ENCODE results near the gene THRA. TPM values are rescaled to one million over a fixed set of nuclear protein-coding genes. Genes with fewer than 3 reads are reported as not detected.

The THRA gene
- total RNA-seq, 1 experiment from 2014 or later = 11.7 TPM

GRCh38 chr17:40027614-40028012 is 35.2 kb upstream of the THRA start:
- CTCF ChIA-PET = interaction anchor here (0.6 to 1.5 kb wide), 6 partner anchors 12 to 47 kb away, joined by 3 to 8 read pairs (median 4); partner anchors contain the start of genes CSF3, MED24 and PSMD3
- no peaks in the 10 kb centered on the region for H3K9me3 ChIP-seq (ENCODE audit: control insufficient read depth, insufficient read depth, low read depth, low read length)
- peaks cover 3% of the 10 kb centered on the region; the same call in 1 of the 2 replicates for H3K36me3 ChIP-seq (ENCODE audit: control insufficient read depth, insufficient read depth, low read length)
- H3K27ac ChIP-seq (ENCODE audit: low read length) = no peak overlapping the region
- ATAC-seq (peak; percentile 23; the same call in 1 of the 2 replicates), DNase-seq (ENCODE audit: low read depth, low spot score) (no peak)
- POLR2A ChIA-PET = no interaction called here
- in situ Hi-C loops (cut with HindIII; ENCODE audit: low pct_unique_long_range_greater_than_20kb, low sequenced_read_pairs) (no loop called here), intact Hi-C loops (cut with micrococcal nuclease; ENCODE audit: unreplicated experiment) (no loop called here)
- TF ChIP-seq CTCF (IDR thresholded peaks at IDR 0.05) = no peak
- TF ChIP-seq REST (IDR thresholded peaks at IDR 0.05; ENCODE audit: insufficient read depth in 1 of 2, low read depth in 2 of 2, low read length in 1 of 2) = no peak
- TF ChIP-seq POLR2AphosphoS5 (IDR thresholded peaks at IDR 0.05; ENCODE audit: low read depth, low read length) = no peak
- TF ChIP-seq SIN3A (IDR thresholded peaks at IDR 0.05; ENCODE audit: borderline replicate concordance, insufficient read depth, low read depth, low read length) = no peak
- TF ChIP-seq TCF7L2 (IDR thresholded peaks at IDR 0.05; ENCODE audit: low read depth, low read length) = no peak
- H3K27me3 ChIP-seq (ENCODE audit: control insufficient read depth, insufficient read depth, low read length) = no peaks in the 10 kb centered on the region
- BruUV-seq (replicated peaks) = no TSS peak
- no peak overlapping the region for H3K4me3 ChIP-seq (ENCODE audit: low read depth in 2 of 2, low read length in 2 of 2)
- no peaks in the 10 kb centered on the region for H3K4me1 ChIP-seq (ENCODE audit: control insufficient read depth, insufficient read depth, low read length)

- H3K36me3 ChIP-seq (ENCODE audit: control insufficient read depth, insufficient read depth, low read length) = peaks cover 3% of the 10 kb centered on the region; the same call in 1 of the 2 replicates
- BruUV-seq (replicated peaks) = no TSS peak
- ATAC-seq (no peak), DNase-seq (ENCODE audit: low read depth, low spot score) (no peak)
- H3K4me1 ChIP-seq (ENCODE audit: control insufficient read depth, insufficient read depth, low read length) = no peaks in the 10 kb centered on the region
- TF ChIP-seq CTCF (IDR thresholded peaks at IDR 0.05) (no peak), REST (IDR thresholded peaks at IDR 0.05; ENCODE audit: insufficient read depth in 1 of 2, low read depth in 2 of 2, low read length in 1 of 2) (no peak), SIN3A (IDR thresholded peaks at IDR 0.05; ENCODE audit: borderline replicate concordance, insufficient read depth, low read depth, low read length) (no peak), POLR2AphosphoS5 (IDR thresholded peaks at IDR 0.05; ENCODE audit: low read depth, low read length) (no peak), TCF7L2 (IDR thresholded peaks at IDR 0.05; ENCODE audit: low read depth, low read length) (no peak)
- no peak overlapping the region for H3K27ac ChIP-seq (ENCODE audit: low read length)
- H3K9me3 ChIP-seq (ENCODE audit: control insufficient read depth, insufficient read depth, low read depth, low read length) = no peaks in the 10 kb centered on the region
- POLR2A ChIA-PET = no interaction called here
- intact Hi-C loops (cut with micrococcal nuclease; ENCODE audit: unreplicated experiment) = no loop called here
- in situ Hi-C loops (cut with HindIII; ENCODE audit: low pct_unique_long_range_greater_than_20kb, low sequenced_read_pairs) = no loop called here
- CTCF ChIA-PET = interaction anchor here (1.5 kb wide), 1 partner anchor 13 kb away, joined by 5 read pairs; the partner anchor contains the start of gene CSF3
- no peaks in the 10 kb centered on the region for H3K27me3 ChIP-seq (ENCODE audit: control insufficient read depth, insufficient read depth, low read length)
- no peak overlapping the region for H3K4me3 ChIP-seq (ENCODE audit: low read depth in 2 of 2, low read length in 2 of 2)
Observed at GRCh38 chr17:40028595-40028994, 34.2 kb upstream of the THRA start.

Data from Panc1 (cell line).